Measurements from ENCODE around the gene EBNA1BP2. TPM values are rescaled to one million over a fixed set of nuclear protein-coding genes. Genes with fewer than 3 reads are reported as not detected.

The EBNA1BP2 gene
- total RNA-seq, 1 donor from 2014 or later, result 132 TPM

DNA sequence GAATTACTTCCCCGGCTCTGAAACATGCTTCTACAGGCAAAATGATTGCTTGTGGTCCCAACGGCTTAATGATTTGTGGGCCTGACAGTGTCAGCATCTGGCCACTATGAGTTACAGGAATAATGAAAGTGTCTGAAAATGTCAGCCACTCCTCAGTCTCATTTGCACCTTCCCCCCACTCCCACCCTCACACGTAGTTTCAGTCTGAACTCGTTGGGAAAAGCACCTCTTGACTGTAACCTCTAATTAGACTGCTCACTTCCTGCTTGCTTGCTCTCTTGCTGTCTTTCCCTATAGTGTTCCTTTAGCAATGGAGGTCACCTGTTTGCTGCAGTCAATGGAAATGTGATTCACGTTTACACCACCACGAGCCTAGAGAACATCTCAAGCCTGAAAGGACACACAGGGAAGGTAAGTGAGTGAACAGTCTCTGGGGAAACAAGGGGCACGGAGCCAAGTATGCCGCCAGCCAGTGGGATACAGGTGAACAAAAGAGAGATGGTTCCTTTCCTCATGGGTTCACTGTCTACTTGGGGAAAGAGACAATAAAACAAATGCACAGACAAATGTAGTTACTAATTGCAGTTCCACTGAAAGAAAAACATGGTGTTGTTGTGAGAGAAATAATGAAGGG, 27.1 kb upstream of the EBNA1BP2 start:
- H3K9me3 Mint-ChIP-seq, result peaks cover 11% of the 10 kb centered on the region
- intact Hi-C loops (cut with micrococcal nuclease), result no loop called here
- no peaks in the 10 kb centered on the region for H3K27me3 Mint-ChIP-seq (ENCODE audit: insufficient read depth)
- no peaks in the 10 kb centered on the region for H3K4me1 Mint-ChIP-seq (ENCODE audit: low read depth)
- no peaks in the 10 kb centered on the region for H3K36me3 Mint-ChIP-seq (ENCODE audit: low read depth)
- H3K27ac Mint-ChIP-seq, result no peak overlapping the region
- no peak for DNase-seq (ENCODE audit: low spot score)
- no peak overlapping the region for H3K4me3 Mint-ChIP-seq

DNA sequence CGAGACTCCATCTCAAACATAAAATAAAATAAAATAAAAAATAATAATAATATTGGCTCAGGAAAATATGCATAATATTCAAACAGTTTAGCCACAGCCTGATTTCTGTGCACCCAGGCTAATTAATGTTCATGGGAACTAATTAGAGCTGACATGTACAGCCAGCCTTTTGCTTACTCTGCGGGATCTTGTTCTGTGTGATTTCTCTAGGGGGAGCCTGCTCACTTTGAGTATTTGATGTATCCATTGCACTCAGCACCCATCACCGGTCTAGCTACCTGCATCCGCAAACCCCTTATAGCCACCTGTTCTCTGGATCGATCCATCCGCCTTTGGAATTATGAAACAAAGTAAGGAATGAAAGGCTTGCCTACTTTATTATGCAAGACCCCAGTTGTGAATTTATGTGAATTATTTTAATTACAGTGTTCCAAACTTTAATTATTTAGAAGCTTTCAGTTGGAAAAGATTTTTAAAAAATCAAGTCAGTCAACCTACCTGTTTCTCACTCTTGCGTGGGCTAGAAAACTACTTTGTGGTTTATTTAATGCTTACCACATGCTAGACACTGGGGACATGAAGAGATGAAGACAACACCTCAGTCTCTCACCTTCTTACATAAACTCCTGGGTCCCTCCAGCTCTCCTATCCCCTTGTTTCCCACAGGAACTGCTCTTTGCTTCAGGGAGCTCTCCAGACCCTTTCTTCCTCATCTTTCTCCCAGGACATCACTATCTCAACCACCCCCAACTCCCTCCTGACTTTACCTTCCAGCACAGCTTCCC, 25.4 kb upstream of the EBNA1BP2 start:
- no peak for DNase-seq (ENCODE audit: low spot score)
- H3K27ac Mint-ChIP-seq, result no peak overlapping the region
- H3K4me1 Mint-ChIP-seq (ENCODE audit: low read depth), result no peaks in the 10 kb centered on the region
- no peaks in the 10 kb centered on the region for H3K36me3 Mint-ChIP-seq (ENCODE audit: low read depth)
- peaks cover 8% of the 10 kb centered on the region for H3K9me3 Mint-ChIP-seq
- H3K27me3 Mint-ChIP-seq (ENCODE audit: insufficient read depth), result no peaks in the 10 kb centered on the region
- no peak overlapping the region for H3K4me3 Mint-ChIP-seq
- intact Hi-C loops (cut with micrococcal nuclease), result no loop called here

DNA sequence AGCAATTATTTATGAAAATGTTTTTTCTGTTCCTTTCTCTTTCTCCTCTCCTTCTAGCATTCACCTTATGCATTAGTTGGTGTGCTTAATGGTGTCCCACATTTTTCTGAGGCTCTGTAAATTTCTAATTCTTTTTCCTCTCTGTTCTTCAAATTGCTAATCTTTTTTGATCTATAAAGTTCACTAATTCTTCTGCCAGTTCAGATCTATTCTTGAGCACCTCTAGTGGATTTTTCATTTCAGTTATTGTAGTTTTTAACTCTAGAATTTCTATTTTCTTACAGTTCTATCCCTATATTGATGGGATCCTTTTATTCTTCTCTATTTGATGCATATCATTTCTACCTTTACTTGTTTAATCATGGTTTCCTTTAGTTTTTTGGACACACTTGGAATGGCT, 22.4 kb upstream of the EBNA1BP2 start:
- Mint-ChIP-seq H3K4me3 (no peak overlapping the region), H3K36me3 (ENCODE audit: low read depth) (no peaks in the 10 kb centered on the region), H3K27ac (no peak overlapping the region), H3K27me3 (ENCODE audit: insufficient read depth) (peaks cover 11% of the 10 kb centered on the region), H3K9me3 (peaks cover 8% of the 10 kb centered on the region), H3K4me1 (ENCODE audit: low read depth) (no peaks in the 10 kb centered on the region)
- intact Hi-C loops (cut with micrococcal nuclease), result no loop called here
- DNase-seq (ENCODE audit: low spot score), result no peak

DNA sequence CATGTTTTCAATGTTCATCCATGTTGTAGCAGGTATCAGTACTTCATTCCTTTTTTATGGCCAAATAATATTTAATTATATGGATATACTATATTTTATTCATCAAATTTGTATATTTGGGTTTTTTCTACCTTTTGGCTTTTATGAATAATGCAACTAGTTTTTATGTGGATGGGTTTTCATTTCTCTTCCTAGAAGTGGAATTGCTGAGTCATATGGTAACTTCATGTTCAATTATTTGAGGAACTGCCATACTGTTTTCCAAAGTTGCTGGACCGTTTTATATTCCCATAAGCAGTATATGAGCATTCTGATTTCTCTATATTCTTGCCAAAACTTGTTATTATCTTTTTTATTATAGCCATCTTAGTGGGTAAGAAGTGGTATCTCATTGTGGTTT, 16.0 kb upstream of the EBNA1BP2 start:
- DNase-seq (ENCODE audit: low spot score), result no peak
- Mint-ChIP-seq H3K4me1 (ENCODE audit: low read depth) (no peaks in the 10 kb centered on the region), H3K4me3 (no peak overlapping the region), H3K36me3 (ENCODE audit: low read depth) (no peaks in the 10 kb centered on the region), H3K9me3 (no peaks in the 10 kb centered on the region), H3K27ac (no peak overlapping the region), H3K27me3 (ENCODE audit: insufficient read depth) (peaks cover 18% of the 10 kb centered on the region)
- intact Hi-C loops (cut with micrococcal nuclease), result no loop called here

DNA sequence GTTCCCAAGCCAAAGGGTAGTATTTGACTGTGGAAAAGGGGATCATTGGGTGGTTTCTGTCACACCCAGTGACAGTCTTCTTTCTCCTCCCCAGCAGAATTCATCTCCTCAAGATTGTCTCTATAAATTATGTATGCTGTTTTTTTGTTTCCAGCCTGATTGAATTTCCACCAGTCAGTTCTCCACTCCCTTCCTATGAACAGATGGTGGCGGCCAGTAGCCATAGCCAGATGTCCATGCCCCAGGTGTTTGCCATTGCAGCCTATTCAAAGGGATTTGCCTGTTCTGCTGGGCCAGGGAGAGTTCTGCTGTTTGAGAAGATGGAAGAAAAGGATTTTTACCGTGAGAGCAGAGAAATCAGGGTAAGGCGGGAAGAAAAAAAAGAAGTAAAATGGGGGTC, 12.9 kb upstream of the EBNA1BP2 start:
- H3K27ac Mint-ChIP-seq, result no peak overlapping the region
- intact Hi-C loops (cut with micrococcal nuclease), result no loop called here

DNA sequence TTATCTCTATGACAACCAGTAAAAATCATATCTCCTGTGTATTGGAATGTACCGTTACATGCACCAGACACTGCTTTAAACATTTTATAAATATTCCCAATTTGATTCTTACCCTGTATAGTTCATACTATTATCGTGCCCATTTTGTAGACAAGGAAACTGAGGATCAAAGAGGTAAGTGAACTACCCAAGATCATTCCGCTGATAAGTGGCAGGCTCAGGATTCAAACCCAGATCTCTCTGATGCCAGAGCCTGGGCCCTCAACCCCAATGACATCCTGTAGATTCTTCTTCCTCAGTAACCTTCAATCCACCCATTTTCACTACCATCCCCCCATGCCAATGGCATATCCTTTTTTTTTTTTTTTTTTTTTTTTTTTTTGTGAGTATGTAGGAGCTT, 12.3 kb upstream of the EBNA1BP2 start:
- Mint-ChIP-seq H3K27me3 (ENCODE audit: insufficient read depth) (peaks cover 7% of the 10 kb centered on the region), H3K4me3 (no peak overlapping the region), H3K9me3 (no peaks in the 10 kb centered on the region), H3K36me3 (ENCODE audit: low read depth) (no peaks in the 10 kb centered on the region), H3K27ac (no peak overlapping the region), H3K4me1 (ENCODE audit: low read depth) (no peaks in the 10 kb centered on the region)
- intact Hi-C loops (cut with micrococcal nuclease), result no loop called here
- no peak for DNase-seq (ENCODE audit: low spot score)

More for the DNA sequence above, 12.9 kb upstream of the EBNA1BP2 start:
- DNase-seq (ENCODE audit: low spot score), result no peak
- H3K4me3 Mint-ChIP-seq, result no peak overlapping the region
- peaks cover 12% of the 10 kb centered on the region for H3K27me3 Mint-ChIP-seq (ENCODE audit: insufficient read depth)
- H3K9me3 Mint-ChIP-seq, result no peaks in the 10 kb centered on the region
- H3K4me1 Mint-ChIP-seq (ENCODE audit: low read depth), result no peaks in the 10 kb centered on the region
- no peaks in the 10 kb centered on the region for H3K36me3 Mint-ChIP-seq (ENCODE audit: low read depth)

DNA sequence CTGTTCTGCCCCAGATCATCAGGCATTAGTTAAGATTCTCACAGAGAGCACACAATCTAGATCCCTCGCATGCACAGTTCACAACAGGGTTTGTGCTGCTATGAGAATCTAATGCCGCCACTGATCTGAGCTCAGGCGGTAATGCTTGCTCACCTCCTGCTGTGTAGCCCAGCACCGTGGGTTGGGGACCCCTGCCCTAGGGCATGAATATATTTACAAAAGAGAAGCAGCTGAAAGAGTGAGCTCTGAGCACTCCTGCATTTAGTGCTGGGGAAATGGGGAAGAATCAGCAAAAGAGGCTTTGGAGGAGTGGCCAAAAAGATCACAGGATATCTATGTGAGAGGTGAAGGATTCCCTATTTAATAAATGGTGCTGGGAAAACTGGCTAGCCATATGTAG, 5.6 kb upstream of the EBNA1BP2 start:
- Mint-ChIP-seq H3K4me1 (ENCODE audit: low read depth) (no peaks in the 10 kb centered on the region), H3K4me3 (no peak overlapping the region), H3K27me3 (ENCODE audit: insufficient read depth) (peaks cover 25% of the 10 kb centered on the region), H3K36me3 (ENCODE audit: low read depth) (no peaks in the 10 kb centered on the region), H3K9me3 (no peaks in the 10 kb centered on the region), H3K27ac (no peak overlapping the region)
- no peak for DNase-seq (ENCODE audit: low spot score)
- intact Hi-C loops (cut with micrococcal nuclease), result loop anchor here (10.0 kb wide), 2 partner anchors 333 to 843 kb away; partner anchors contain the start of genes FOXJ3 and ZNF691

DNA sequence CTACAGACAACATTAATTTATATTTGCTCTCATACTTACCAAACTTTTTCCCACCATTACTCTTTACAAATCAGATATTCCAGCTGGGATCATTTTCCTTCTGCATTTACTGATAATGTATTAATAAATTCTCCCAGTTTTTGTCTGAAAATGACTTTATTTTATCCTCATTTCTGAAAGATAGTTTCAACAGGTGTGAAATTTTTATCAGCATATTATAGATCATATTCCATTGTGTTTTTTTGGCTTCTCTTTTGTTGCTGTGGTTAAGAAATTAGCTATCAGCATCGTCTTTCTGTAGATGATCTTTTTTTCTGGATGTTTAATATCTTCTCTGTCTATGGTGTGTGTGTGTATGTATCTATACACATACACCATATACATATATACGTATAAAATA, 2.8 kb upstream of the EBNA1BP2 start:
- Mint-ChIP-seq H3K27me3 (ENCODE audit: insufficient read depth) (peaks cover 23% of the 10 kb centered on the region), H3K27ac (no peak overlapping the region), H3K36me3 (ENCODE audit: low read depth) (peaks cover 18% of the 10 kb centered on the region), H3K4me3 (no peak overlapping the region), H3K4me1 (ENCODE audit: low read depth) (peaks cover 16% of the 10 kb centered on the region), H3K9me3 (no peaks in the 10 kb centered on the region)
- intact Hi-C loops (cut with micrococcal nuclease), result loop anchor here (10.0 kb wide), 2 partner anchors 330 to 840 kb away; partner anchors contain the start of genes FOXJ3 and ZNF691
- no peak for DNase-seq (ENCODE audit: low spot score)

DNA sequence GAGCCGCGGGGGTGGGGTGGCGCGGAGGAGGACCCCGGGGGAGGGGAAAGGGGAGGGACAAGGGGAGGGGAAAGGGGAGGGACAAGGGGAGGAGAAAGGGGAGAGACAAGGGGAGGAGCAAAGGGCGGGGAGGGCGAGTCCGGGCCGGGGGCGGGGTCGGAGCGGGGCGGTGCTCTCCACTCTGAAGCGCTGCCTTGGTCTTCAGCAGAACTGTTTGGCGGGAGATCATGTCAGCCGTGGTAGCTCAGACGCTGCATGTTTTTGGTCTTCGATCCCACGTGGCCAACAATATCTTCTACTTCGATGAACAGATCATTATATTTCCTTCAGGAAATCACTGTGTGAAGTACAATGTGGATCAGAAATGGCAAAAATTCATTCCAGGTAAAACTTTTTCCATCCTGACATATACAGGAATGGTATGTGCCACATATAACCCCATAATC, 460 bp upstream of the EBNA1BP2 start:
- H3K27ac Mint-ChIP-seq, result peak overlapping the region; percentile 32
- peaks cover 38% of the 10 kb centered on the region for H3K36me3 Mint-ChIP-seq (ENCODE audit: low read depth)
- peaks cover 23% of the 10 kb centered on the region for H3K27me3 Mint-ChIP-seq (ENCODE audit: insufficient read depth)
- peak overlapping the region; percentile 96 for H3K4me3 Mint-ChIP-seq
- H3K4me1 Mint-ChIP-seq (ENCODE audit: low read depth), result peaks cover 16% of the 10 kb centered on the region
- DNase-seq (ENCODE audit: low spot score), result peak; percentile 63
- intact Hi-C loops (cut with micrococcal nuclease), result loop anchor here (1.0 to 10.0 kb wide), 15 partner anchors 186 to 1458 kb away; partner anchors contain the start of genes C1orf50, CDC20, ELOVL1 and FOXJ3
- H3K9me3 Mint-ChIP-seq, result no peaks in the 10 kb centered on the region

DNA sequence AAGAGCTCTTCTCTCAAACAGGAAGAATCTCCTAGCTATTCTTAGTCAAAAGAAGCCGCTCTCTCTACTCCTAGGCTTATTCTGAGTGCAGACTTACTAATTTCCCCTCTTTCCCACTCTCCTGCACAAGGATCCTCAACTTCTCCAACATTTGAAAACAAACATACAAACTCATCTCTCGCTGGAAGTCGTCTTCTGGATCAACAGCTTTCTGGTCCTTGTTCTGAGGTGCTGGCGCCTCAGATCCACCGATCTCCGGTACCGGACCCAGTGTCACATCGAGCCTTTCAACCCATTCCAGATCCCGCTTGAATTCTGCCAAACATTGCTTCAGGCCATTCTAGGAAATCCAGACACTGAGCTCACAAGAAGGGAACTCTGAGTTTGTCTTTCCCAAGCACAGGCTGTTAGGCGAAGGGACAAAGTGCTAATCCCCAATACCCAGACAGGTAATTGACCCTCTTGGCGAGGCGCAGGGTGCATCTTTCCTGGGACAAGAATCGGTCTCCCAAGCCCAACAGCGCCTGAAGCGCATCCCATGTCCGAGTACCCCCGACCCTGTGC, 696 bp downstream of the EBNA1BP2 start:
- Mint-ChIP-seq H3K9me3 (no peaks in the 10 kb centered on the region), H3K27me3 (ENCODE audit: insufficient read depth) (peaks cover 18% of the 10 kb centered on the region), H3K27ac (peak overlapping the region; percentile 86), H3K36me3 (ENCODE audit: low read depth) (peaks cover 45% of the 10 kb centered on the region), H3K4me3 (peak overlapping the region; percentile 96), H3K4me1 (ENCODE audit: low read depth) (peaks cover 16% of the 10 kb centered on the region)
- intact Hi-C loops (cut with micrococcal nuclease), result loop anchor here (10.0 kb wide), 2 partner anchors 327 to 837 kb away; partner anchors contain the start of genes FOXJ3 and ZNF691
- DNase-seq (ENCODE audit: low spot score), result no peak

DNA sequence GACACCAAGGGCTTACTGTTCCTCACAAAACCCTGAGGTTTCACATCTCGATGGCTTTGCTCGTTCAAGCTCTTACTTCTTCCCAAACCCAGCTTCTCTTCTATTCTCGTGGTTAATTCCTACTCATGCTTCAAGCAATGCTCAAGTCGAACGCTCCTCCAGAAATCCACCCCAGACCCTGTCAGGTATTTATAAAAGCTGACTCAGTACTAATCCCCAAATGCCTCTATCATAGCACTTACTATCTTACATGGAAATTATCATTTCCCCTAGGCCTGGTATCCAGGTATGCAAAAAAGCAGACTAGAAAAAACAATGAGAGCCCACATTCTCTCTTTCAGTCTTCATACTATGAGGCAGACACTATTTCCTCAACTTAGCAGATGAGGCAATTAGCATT, 6.3 kb downstream of the EBNA1BP2 start:
- H3K27ac Mint-ChIP-seq, result no peak overlapping the region
- no peaks in the 10 kb centered on the region for H3K9me3 Mint-ChIP-seq
- intact Hi-C loops (cut with micrococcal nuclease), result no loop called here
- no peak for DNase-seq (ENCODE audit: low spot score)
- H3K27me3 Mint-ChIP-seq (ENCODE audit: insufficient read depth), result no peaks in the 10 kb centered on the region
- peaks cover 2% of the 10 kb centered on the region for H3K4me1 Mint-ChIP-seq (ENCODE audit: low read depth)
- H3K36me3 Mint-ChIP-seq (ENCODE audit: low read depth), result peaks cover 64% of the 10 kb centered on the region
- H3K4me3 Mint-ChIP-seq, result no peak overlapping the region

DNA sequence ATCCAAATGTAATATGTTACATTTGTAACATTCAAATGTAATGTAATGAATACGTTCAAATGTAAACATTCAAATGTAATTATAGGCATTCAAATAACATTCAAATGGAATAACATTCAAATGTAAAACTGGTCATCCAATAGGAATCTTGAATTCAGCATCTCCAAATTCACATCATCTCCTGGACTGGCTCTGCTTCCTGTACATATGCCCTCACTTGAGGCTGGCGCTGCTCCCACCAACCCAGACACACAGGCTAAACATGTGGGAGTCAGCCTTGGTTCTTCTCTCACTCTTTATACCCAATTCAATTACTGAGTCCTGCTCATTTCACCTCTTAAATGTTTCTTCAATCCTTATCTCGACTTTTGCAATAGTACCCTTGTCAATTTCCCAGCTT, 6.9 kb downstream of the EBNA1BP2 start:
- no peak for DNase-seq (ENCODE audit: low spot score)
- Mint-ChIP-seq H3K36me3 (ENCODE audit: low read depth) (peaks cover 59% of the 10 kb centered on the region), H3K27me3 (ENCODE audit: insufficient read depth) (no peaks in the 10 kb centered on the region), H3K4me3 (no peak overlapping the region), H3K27ac (no peak overlapping the region), H3K4me1 (ENCODE audit: low read depth) (no peaks in the 10 kb centered on the region), H3K9me3 (no peaks in the 10 kb centered on the region)
- intact Hi-C loops (cut with micrococcal nuclease), result no loop called here

DNA sequence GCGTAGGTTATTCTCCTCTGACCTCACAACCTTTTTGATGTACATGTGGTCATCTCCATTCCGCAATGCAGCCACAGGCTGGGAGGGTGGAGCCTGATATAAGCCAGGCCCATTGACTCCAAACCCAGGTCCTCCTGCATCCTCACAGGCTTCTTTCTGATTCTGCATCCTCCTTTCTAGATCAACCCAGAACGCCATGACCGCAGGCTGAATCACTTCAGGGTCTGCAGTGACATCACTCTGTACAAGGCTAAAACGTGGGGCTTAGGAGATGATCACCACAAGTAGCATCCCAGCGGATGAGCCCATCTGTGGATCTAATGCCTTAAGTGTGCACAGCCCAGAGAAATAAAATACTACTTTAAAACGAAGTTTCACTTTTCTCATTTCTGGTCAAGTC, 16.1 kb downstream of the EBNA1BP2 start:
- Mint-ChIP-seq H3K9me3 (no peaks in the 10 kb centered on the region), H3K4me1 (ENCODE audit: low read depth) (no peaks in the 10 kb centered on the region), H3K27me3 (ENCODE audit: insufficient read depth) (peaks cover 2% of the 10 kb centered on the region), H3K4me3 (no peak overlapping the region), H3K36me3 (ENCODE audit: low read depth) (no peaks in the 10 kb centered on the region), H3K27ac (no peak overlapping the region)
- DNase-seq (ENCODE audit: low spot score), result no peak
- intact Hi-C loops (cut with micrococcal nuclease), result no loop called here

Measured in activated T-helper 1 cell treated with anti-CD3 and anti-CD28 coated beads, Interleukin-12 subunit alpha, Interleukin-12 subunit beta, Interleukin-2, Interleukin-4 antibody, amounts not matched to agents 30 ng/mL and 10 ng/mL and 1 ng/mL, durations not matched to agents 14 hours and 24 hours and 36 hours (primary cell).